ENCODE data around the gene DPP6. TPM values are rescaled to one million over a fixed set of nuclear protein-coding genes. Genes with fewer than 3 reads are reported as not detected.

DPP6 gene
- total RNA-seq, 1 experiment from 2014 or later, result not detected

GRCh38 chr7:154915600-154915999, 863.4 kb downstream of the DPP6 start:
- ChIA-PET POLR2A (ENCODE audit: low non-redundant PET) (no interaction called here), CTCF (no interaction called here)
- Histone ChIP-seq H3K4me1 (ENCODE audit: insufficient read depth, low read length, poor library complexity, severe bottlenecking) (no peaks in the 10 kb centered on the region), H3K27ac (ENCODE audit: low read depth, low read length, poor library complexity, severe bottlenecking) (no peak overlapping the region), H3K9me3 (ENCODE audit: low read depth, low read length, poor library complexity, severe bottlenecking) (peaks cover 4% of the 10 kb centered on the region), H3K36me3 (ENCODE audit: insufficient read depth, low read length, poor library complexity, severe bottlenecking) (no peaks in the 10 kb centered on the region), H3K27me3 (replicated peaks; ENCODE audit: insufficient read depth, low read depth, low read length, poor library complexity) (peaks cover 21% of the 10 kb centered on the region), H3K4me3 (ENCODE audit: low read depth, low read length, poor library complexity, severe bottlenecking) (no peak overlapping the region)
- DNase-seq (ENCODE audit: low spot score), result no peak
- TF ChIP-seq CTCF (conservative IDR thresholded peaks at IDR 0.05; ENCODE audit: low read depth, low read length), result no peak
- TF ChIP-seq EZH2 (IDR thresholded peaks at IDR 0.05; ENCODE audit: borderline replicate concordance, low read depth, low read length, poor library complexity, severe bottlenecking), result no peak
- no TSS peak for BruUV-seq (replicated peaks)
- intact Hi-C loops (cut with micrococcal nuclease; ENCODE audit: unreplicated experiment), result no loop called here

GRCh38 chr7:154916381-154916780, 864.2 kb downstream of the DPP6 start:
- intact Hi-C loops (cut with micrococcal nuclease; ENCODE audit: unreplicated experiment), result no loop called here
- TF ChIP-seq CTCF (conservative IDR thresholded peaks at IDR 0.05; ENCODE audit: low read depth, low read length), result no peak
- no peak for TF ChIP-seq EZH2 (IDR thresholded peaks at IDR 0.05; ENCODE audit: borderline replicate concordance, low read depth, low read length, poor library complexity, severe bottlenecking)

GRCh38 chr7:154916856-154917807, 864.9 kb downstream of the DPP6 start:
- Histone ChIP-seq H3K9me3 (ENCODE audit: low read depth, low read length, poor library complexity, severe bottlenecking) (no peaks in the 10 kb centered on the region), H3K27ac (ENCODE audit: low read depth, low read length, poor library complexity, severe bottlenecking) (no peak overlapping the region), H3K36me3 (ENCODE audit: insufficient read depth, low read length, poor library complexity, severe bottlenecking) (no peaks in the 10 kb centered on the region), H3K4me3 (ENCODE audit: low read depth, low read length, poor library complexity, severe bottlenecking) (no peak overlapping the region), H3K4me1 (ENCODE audit: insufficient read depth, low read length, poor library complexity, severe bottlenecking) (no peaks in the 10 kb centered on the region), H3K27me3 (replicated peaks; ENCODE audit: insufficient read depth, low read depth, low read length, poor library complexity) (peaks cover 21% of the 10 kb centered on the region)
- CTCF ChIA-PET, result no interaction called here
- TF ChIP-seq EZH2 (IDR thresholded peaks at IDR 0.05; ENCODE audit: borderline replicate concordance, low read depth, low read length, poor library complexity, severe bottlenecking), result no peak
- no peak for TF ChIP-seq CTCF (conservative IDR thresholded peaks at IDR 0.05; ENCODE audit: low read depth, low read length)
- no TSS peak for BruUV-seq (replicated peaks)
- POLR2A ChIA-PET (ENCODE audit: low non-redundant PET), result no interaction called here
- intact Hi-C loops (cut with micrococcal nuclease; ENCODE audit: unreplicated experiment), result no loop called here
- DNase-seq (ENCODE audit: low spot score), result no peak

More at GRCh38 chr7:154916381-154916780, 864.2 kb downstream of the DPP6 start:
- H3K27ac ChIP-seq (ENCODE audit: low read depth, low read length, poor library complexity, severe bottlenecking), result no peak overlapping the region
- H3K9me3 ChIP-seq (ENCODE audit: low read depth, low read length, poor library complexity, severe bottlenecking), result no peaks in the 10 kb centered on the region
- H3K4me3 ChIP-seq (ENCODE audit: low read depth, low read length, poor library complexity, severe bottlenecking), result no peak overlapping the region
- H3K36me3 ChIP-seq (ENCODE audit: insufficient read depth, low read length, poor library complexity, severe bottlenecking), result no peaks in the 10 kb centered on the region
- POLR2A ChIA-PET (ENCODE audit: low non-redundant PET), result no interaction called here
- no peak for DNase-seq (ENCODE audit: low spot score)
- CTCF ChIA-PET, result no interaction called here
- no peaks in the 10 kb centered on the region for H3K4me1 ChIP-seq (ENCODE audit: insufficient read depth, low read length, poor library complexity, severe bottlenecking)
- H3K27me3 ChIP-seq (replicated peaks; ENCODE audit: insufficient read depth, low read depth, low read length, poor library complexity), result peaks cover 21% of the 10 kb centered on the region
- no TSS peak for BruUV-seq (replicated peaks)

All from A673 (cell line).